GM21576 (cell line): Measurements from ENCODE around the gene DARS2.
"Not testable (repeated sequence)": the region's sequence is repeated elsewhere in the genome, so short reads cannot be mapped to it uniquely, and the experiment has no call there.

Source experiments
- ATAC-seq: cut with Tn5 transposase; IDR thresholded peaks from one replicate; pipeline ENCODE4 v1.9.1; 2021; ENCODE audit warnings: mild to moderate bottlenecking, moderate library complexity; ENCODE audit not compliant: unreplicated experiment

The DARS2 gene, protein sequence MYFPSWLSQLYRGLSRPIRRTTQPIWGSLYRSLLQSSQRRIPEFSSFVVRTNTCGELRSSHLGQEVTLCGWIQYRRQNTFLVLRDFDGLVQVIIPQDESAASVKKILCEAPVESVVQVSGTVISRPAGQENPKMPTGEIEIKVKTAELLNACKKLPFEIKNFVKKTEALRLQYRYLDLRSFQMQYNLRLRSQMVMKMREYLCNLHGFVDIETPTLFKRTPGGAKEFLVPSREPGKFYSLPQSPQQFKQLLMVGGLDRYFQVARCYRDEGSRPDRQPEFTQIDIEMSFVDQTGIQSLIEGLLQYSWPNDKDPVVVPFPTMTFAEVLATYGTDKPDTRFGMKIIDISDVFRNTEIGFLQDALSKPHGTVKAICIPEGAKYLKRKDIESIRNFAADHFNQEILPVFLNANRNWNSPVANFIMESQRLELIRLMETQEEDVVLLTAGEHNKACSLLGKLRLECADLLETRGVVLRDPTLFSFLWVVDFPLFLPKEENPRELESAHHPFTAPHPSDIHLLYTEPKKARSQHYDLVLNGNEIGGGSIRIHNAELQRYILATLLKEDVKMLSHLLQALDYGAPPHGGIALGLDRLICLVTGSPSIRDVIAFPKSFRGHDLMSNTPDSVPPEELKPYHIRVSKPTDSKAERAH

DNA sequence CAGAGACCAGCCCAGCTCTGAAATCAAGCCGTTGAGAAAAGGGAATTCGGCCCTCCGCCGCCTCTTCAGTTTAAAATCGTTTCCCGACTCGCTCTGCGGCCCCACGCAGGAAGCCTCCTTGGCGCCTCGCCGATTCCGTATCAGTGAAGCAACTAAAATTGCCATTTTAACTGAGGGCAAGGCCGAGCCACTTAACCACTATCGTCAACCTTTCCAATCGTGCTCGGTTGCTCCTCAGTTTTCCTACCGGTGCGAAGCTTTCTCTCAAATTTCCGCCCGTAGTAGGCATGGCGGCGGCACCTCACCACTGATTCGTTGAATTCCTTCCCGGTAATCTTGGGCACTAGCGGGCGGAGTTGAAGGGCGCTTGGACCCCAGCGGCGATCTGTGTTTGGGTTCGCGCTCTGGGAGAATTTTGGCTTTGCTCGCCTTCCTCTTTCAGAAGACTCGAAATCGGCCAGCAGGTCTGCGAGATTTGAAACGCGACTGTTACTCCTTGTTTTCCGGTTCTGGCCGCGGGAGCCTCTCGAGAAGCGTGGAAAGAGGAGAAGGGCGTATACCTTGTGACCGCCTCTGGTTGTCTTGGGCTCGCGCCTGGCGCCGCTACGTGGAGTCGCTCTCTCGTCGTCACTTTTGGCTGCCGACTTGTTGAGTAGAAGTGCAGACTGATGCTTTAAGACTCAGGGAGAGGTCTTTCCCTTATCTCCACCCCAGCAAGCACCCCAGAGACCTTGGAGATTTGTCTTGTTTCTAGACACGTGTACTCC, at the start of gene DARS2, which contains the start of gene CENPL:
Gene DARS2, plus strand, starts transcription at position 359 of the 767 bp plus-strand sequence. CDS start 557 bp downstream, outside the sequence.
Gene CENPL, minus strand, starts transcription at position 569 of the 767 bp plus-strand sequence. CDS start 13,584 bp downstream, outside the sequence.
- peak; percentile 78 for ATAC-seq

GRCh38 chr1:173775578-173776226, 48.8 kb upstream of the DARS2 start:
- no peak for ATAC-seq

- no peak for ATAC-seq
Measured at GRCh38 chr1:173779936-173780335, 44.5 kb upstream of the DARS2 start.

- no peak for ATAC-seq
Measured at GRCh38 chr1:173784997-173785396, 39.5 kb upstream of the DARS2 start.

DNA sequence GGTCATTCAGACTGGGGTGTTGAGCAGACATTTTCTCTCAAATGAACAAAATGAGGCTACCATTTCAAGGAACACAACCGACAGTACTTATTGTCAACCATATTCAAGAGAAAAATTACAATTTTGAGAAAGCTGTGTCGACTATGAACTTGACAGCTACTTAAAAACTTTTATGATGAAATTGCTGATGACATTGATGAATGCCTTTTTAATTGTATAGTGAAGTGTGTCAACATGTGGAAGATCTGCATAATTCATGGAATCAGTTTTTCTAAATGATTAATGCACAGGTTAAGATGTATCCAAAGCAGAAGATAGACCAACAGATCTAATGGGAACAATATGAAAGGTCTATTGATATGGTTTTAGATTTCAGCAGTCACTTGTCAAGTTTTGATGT, 34.6 kb upstream of the DARS2 start:
- no peak for ATAC-seq

- no peak for ATAC-seq
Measured at GRCh38 chr1:173798078-173798477, 26.4 kb upstream of the DARS2 start.

DNA sequence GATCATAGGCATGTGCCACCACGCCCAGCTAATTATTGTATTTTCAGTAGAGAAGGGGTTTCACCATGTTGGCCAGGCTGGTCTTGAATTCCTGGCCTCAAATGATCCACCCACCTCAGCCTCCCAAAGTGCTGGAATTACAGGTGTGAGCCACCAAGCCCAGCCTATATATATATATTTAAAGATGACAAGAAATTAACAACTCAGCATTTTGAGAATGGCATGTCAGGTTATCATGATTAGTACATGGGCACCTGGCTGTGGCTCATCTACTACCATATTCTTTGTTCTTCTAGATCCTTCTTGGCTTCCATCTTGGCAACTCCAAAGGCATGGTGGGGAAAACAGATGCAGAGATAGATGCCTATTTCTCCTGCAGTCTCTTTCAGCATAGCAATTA, 24.5 kb upstream of the DARS2 start:
- ATAC-seq, result not testable (repeated sequence)

DNA sequence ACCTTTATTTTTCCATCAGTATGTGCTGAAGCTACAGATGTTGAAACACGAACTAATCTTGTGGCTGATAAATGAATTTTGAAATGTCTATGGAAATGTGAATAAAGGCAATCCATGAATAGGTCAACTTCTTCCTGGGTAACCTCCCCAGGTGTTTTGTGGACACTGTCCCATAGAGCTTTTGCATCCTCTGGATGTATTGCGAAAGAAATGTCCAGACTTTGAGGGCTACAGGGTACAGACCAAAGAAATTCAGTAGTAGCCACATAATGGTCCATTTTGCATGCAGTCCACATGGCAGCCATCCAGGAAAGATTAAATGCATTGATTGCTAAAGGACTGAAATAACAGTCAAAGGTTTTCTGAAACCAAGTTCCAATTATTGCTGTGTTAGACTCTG, 21.5 kb upstream of the DARS2 start:
- ATAC-seq, result no peak

DNA sequence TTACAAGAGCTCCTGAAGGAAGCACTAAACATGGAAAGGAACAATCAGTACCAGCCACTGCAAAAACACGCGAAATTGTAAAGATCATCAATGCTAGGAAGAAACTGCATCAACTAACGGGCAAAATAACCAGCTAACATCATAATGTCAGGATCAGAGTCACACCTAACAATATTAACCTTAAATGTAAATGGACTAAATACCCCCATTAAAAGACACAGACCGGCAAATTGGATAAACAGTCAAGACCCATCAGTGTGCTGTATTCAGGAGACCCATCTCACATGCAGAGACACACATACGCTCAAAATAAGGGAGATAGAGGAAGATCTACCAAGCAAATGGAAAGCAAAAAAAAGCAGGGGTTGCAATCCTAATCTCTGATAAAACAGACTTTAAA, 10.8 kb upstream of the DARS2 start:
- not testable (repeated sequence) for ATAC-seq

DNA sequence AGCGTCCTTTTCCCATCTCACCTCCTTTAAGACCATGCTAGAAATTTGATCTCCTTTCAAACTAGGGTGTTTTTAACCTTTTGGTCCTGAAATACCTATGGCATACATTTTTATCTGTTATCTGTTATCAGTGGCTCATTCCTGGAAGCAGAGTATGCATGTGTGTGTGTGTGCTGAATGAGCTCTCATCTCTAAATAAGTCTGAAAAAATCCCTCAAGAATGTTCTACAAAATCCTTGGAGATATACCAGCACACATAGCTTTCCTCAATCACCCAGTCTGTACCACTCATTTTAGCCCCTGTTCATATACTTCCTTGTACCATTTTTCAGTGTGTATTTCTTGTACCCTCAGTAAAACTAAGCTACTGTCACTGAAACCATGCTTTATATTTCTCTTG, 6.0 kb upstream of the DARS2 start:
- no peak for ATAC-seq

DNA sequence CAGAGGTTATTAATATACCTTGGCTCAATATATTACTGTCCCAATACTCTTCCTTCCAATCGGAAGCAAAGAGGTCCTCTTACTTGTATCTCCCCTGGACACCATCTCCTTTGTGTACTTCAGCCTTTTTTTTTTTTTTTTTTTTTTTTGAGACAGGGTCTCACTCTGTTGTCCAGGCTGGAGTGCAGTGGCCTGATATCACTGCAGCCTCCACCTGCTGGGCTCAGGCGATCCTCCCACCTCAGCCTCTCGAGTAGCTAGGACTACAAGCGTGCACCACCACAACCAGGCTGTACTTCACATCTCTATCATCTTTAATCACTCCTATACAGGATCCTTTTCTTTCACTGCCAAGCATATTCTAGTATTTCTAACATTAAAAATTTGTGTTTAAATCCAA, 2.8 kb upstream of the DARS2 start:
- no peak for ATAC-seq

DNA sequence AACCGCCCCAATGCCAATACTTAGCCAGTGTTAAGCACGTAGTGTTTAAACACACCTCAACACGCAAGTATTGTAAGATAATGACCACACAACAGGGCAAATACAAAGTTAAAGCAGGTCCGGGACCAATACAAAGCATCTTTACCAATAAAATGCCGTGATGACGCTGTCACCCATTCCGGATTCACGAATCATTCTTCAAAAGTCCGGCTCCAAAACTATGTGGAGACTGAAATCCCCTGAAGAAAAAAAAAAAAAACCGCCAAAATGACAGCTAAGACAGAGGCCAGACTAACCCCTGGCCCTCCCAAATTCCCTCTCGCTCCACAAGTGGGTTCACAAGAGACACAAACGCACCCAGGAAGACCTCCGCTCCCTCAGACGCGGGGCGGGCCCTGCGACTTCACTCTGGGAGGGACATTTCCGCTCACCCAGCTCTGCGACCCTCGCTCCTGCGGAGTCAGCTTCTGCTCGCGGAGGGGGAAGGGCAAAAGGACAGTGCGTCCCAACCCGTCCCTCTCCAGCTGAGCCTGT, 625 bp upstream of the DARS2 start:
- peak; percentile 36 for ATAC-seq

- no peak for ATAC-seq
Measured at GRCh38 chr1:173827611-173828010, 3.1 kb downstream of the DARS2 start.

DNA sequence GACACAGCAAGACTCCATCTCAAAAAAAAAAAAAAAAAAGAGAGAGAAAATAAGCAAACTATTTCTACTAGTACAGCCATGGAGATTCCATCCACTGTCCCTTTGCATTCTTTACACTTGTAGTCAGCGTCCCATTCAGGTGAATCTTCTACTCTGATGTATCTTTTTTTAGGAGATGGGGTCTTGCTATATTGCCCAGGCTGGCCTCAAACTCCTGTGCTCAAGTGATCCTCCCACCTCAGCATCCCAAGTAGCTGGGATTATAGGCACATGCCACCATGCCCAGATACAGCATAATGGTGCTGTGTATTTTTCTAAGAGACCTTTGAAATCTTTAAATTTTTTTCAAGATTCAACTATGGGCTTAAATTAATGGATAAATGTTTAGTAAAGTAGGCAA, 8.3 kb downstream of the DARS2 start:
- ATAC-seq, result no peak

DNA sequence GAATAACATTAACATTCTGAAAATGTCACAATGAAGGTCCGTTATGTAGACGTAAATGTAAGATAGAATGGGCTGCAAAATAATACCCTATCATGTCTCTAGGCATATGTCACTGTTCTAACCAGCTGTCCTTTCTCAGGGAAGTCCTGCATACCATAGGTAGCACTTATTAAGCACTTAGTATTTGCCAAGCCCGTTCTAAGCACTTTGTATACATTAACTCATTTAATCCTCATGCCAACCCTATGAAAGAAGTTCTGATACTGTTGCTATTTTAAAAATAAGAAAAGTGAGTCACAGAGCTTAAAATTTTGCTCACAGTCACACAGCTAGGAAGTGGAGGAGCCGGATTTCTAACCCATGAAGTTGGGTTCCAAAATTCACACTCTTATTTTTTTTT, 27.6 kb downstream of the DARS2 start:
- no peak for ATAC-seq

DNA sequence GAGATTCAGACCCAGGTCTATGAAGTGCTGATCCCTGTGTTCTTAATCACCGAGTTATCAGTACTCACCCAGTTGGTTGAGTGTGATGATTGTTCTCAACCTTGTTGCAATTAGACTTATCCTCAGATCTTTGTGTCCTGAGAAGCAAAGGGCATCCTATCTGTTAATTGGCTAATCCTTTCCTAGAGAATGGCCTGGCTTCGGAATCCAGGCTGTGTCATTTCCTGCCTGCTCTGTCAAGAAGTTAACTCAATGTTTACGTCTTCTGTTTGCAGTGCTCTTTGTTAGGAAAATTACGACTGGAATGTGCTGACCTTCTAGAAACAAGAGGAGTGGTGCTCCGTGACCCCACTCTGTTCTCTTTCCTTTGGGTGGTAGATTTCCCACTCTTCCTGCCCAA, 28.6 kb downstream of the DARS2 start:
- ATAC-seq, result no peak

- no peak for ATAC-seq
Measured at GRCh38 chr1:173856014-173856413, 31.5 kb downstream of the DARS2 start.

GRCh38 chr1:173856903-173857302, 32.4 kb downstream of the DARS2 start:
- ATAC-seq, result no peak

GRCh38 chr1:173857363-173857917, 33.0 kb downstream of the DARS2 start:
- ATAC-seq, result no peak

DNA sequence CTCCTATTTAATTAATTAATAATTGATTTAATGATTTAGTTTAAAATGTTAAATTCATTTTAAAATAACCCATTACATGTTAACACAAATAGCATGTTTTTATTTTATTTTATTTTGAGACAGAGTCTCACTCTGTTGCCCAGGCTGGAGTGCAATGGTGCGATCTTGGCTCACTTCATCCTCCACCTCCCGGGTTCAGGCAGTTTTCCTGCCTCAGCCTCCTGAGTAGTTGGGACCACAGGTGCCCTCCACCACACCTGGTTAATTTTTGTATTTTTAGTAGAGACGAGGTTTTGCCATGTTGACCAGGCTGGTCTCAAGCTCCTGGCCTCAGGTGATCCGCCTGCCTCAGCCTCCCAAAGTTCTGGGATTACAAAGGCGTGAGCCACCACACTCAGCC, 35.1 kb downstream of the DARS2 start:
- ATAC-seq, result not testable (repeated sequence)
